ENCODE data around the gene IQCN. TPM values are rescaled to one million over a fixed set of nuclear protein-coding genes. Genes with fewer than 3 reads are reported as not detected.

The IQCN gene
- total and polyA plus RNA-seq, 2 experiments from 2014 or later: 0.35 TPM; not detected in 1

DNA sequence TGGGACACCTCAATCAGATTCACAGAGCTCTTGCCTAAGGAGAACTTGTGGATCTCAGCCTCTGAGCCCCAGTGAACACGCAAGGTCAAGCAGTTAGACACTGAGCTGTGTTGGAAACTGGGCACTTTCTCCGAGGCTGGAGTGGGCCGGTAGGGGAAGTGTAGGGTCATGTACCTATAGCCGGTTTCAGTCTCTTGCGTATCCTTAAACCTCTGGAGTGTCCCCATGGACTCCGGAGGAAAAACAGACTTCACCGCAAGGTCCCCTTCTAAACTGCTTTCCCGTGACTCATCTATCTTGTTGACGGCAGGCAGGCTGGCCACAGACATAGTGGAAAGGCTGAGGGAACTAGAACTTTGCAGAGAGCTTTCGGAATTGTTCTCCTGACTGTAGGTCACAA lies 11.3 kb downstream of the IQCN start (continued):
- TF ChIP-seq ZNF462 (CRISPR knock-in tag; IDR thresholded peaks at IDR 0.05) (no peak), POLR2AphosphoS5 (IDR thresholded peaks at IDR 0.05; ENCODE audit: low read depth) (no peak), NANOG (IDR thresholded peaks at IDR 0.05; ENCODE audit: borderline replicate concordance) (no peak), ETS1 (IDR thresholded peaks at IDR 0.05) (no peak)
- TF ChIP-seq, protein P1, sequence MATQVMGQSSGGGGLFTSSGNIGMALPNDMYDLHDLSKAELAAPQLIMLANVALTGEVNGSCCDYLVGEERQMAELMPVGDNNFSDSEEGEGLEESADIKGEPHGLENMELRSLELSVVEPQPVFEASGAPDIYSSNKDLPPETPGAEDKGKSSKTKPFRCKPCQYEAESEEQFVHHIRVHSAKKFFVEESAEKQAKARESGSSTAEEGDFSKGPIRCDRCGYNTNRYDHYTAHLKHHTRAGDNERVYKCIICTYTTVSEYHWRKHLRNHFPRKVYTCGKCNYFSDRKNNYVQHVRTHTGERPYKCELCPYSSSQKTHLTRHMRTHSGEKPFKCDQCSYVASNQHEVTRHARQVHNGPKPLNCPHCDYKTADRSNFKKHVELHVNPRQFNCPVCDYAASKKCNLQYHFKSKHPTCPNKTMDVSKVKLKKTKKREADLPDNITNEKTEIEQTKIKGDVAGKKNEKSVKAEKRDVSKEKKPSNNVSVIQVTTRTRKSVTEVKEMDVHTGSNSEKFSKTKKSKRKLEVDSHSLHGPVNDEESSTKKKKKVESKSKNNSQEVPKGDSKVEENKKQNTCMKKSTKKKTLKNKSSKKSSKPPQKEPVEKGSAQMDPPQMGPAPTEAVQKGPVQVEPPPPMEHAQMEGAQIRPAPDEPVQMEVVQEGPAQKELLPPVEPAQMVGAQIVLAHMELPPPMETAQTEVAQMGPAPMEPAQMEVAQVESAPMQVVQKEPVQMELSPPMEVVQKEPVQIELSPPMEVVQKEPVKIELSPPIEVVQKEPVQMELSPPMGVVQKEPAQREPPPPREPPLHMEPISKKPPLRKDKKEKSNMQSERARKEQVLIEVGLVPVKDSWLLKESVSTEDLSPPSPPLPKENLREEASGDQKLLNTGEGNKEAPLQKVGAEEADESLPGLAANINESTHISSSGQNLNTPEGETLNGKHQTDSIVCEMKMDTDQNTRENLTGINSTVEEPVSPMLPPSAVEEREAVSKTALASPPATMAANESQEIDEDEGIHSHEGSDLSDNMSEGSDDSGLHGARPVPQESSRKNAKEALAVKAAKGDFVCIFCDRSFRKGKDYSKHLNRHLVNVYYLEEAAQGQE (IDR thresholded peaks at IDR 0.05; ENCODE audit: unreplicated experiment): no peak
